BJ (cell line): ENCODE data around the gene CLASP1. TPM values are rescaled to one million over a fixed set of nuclear protein-coding genes. Genes with fewer than 3 reads are reported as not detected.

Source experiments
- CTCF ChIA-PET: fragments of 350-600 bp; formaldehyde crosslinking; extraction: SDS; loops from one replicate; lab custom pipeline; 2021; ENCODE audit warnings: antibody characterized with exemption, inconsistent platforms; lab: Yijun Ruan, JAX
- POLR2A ChIA-PET: fragments of 300-600 bp; sonication (Branson Sonifier 250); formaldehyde crosslinking; extraction: SDS; loops from one replicate; lab custom pipeline; 2021; ENCODE audit warnings: antibody characterized with exemption; lab: Charles Lee
- DNase-seq: peaks from one replicate; pipeline ENCODE4 v3.0.0-alpha.2; 2011; ENCODE audit warnings: low read depth
- H3K27me3 ChIP-seq: 2 replicates; pipeline ENCODE4 v1.6.0; 2011; ENCODE audit warnings: low read length; ENCODE audit not compliant: control insufficient read depth, insufficient read depth
- H3K36me3 ChIP-seq: 2 replicates; pipeline ENCODE4 v1.5.1; 2011; ENCODE audit warnings: low read length; ENCODE audit not compliant: control insufficient read depth, insufficient read depth
- H3K4me3 ChIP-seq: 2 replicates; pipeline ENCODE4 v1.5.1; 2011; ENCODE audit warnings: low read depth, mild to moderate bottlenecking, control low read depth, low read length
- polyA plus RNA-seq: library from polyadenylated mRNA; depleted of rRNA; stranded (reverse); fragments of >200 nt; gene quantifications from 2 replicates; pipeline ENCODE4 v1.2.3, GENCODE V29; 2011
- TF ChIP-seq, protein P1 (sequence below): IDR thresholded peaks from 2 replicates; pipeline ENCODE4 v1.5.1; 2011; ENCODE audit warnings: low read depth, mild to moderate bottlenecking, control low read depth, inconsistent platforms, low read length, moderate library complexity; ENCODE audit not compliant: insufficient read depth

CLASP1 gene
- polyA plus RNA-seq, 1 experiment = 7.1 TPM

DNA sequence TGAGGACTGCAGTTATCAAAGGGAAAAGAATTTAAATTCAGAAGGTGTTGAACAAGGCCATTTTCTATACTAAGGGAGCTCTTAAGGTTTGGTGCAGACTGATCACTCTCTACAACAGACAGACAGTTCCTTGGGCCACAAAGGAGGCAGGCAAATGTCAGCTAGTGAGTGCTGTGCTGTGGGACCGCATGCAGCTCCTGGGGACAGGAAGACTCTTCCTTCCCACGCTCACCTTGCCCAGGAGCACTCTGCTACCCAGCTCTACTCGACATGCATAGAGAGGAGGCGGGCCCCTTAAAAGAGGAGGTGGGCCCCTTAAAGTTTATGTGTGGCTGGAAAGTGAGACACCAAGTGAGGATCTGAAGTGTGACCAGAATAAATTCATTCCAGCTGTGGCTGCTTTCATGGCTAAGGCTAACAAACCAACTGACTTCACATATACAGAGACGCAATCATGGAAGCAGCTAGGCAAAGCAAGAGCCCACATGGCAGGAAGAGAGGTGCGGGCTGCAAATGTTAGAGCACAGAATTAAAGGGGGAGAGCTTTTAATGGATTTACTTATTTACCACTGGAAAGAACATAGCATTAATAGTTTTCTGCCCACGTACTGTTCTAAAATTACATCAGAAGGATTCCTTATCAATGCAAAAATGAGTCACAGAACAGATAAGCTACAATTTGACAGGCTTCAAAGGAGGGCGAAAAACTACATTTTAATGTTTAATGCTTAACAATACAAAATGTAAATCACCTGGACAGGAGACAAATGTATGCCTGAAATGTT lies 220.0 kb downstream of the CLASP1 start:
- Histone ChIP-seq H3K4me3 (no peak overlapping the region), H3K36me3 (peaks cover 3% of the 10 kb centered on the region), H3K27me3 (no peaks in the 10 kb centered on the region)
- DNase-seq = peak; percentile 22
- TF ChIP-seq, protein P1, sequence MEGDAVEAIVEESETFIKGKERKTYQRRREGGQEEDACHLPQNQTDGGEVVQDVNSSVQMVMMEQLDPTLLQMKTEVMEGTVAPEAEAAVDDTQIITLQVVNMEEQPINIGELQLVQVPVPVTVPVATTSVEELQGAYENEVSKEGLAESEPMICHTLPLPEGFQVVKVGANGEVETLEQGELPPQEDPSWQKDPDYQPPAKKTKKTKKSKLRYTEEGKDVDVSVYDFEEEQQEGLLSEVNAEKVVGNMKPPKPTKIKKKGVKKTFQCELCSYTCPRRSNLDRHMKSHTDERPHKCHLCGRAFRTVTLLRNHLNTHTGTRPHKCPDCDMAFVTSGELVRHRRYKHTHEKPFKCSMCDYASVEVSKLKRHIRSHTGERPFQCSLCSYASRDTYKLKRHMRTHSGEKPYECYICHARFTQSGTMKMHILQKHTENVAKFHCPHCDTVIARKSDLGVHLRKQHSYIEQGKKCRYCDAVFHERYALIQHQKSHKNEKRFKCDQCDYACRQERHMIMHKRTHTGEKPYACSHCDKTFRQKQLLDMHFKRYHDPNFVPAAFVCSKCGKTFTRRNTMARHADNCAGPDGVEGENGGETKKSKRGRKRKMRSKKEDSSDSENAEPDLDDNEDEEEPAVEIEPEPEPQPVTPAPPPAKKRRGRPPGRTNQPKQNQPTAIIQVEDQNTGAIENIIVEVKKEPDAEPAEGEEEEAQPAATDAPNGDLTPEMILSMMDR = no peak
- POLR2A ChIA-PET = no interaction called here
- CTCF ChIA-PET = interaction anchor here (0.8 to 1.8 kb wide), 4 partner anchors 9 to 27 kb away, joined by 3 to 6 read pairs (median 4); no protein-coding TSS in a partner anchor

DNA sequence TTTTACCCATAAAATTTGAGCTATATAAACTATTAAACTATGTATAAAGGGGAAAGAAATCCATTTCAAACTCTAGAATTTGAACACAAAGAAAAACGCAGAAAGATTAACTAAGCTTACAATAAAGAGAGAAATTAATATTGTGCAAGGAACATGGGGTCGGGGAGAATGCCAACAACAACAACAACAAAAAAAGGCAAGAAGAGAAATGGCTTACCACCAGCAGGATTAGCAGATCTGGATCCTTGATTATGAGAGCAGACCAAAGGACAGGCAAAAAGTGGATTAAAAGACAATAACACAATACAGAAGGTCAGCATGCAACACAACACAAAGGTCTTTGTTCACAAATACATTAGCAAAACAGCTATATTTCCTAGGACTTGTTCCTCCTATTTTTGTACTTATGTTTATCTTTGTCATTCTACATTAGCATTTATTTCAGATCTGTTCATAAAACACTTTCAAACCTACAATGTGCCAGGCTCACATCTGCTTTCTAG lies 222.0 kb downstream of the CLASP1 start:
- no peak for DNase-seq
- peaks cover 3% of the 10 kb centered on the region for H3K36me3 ChIP-seq
- POLR2A ChIA-PET = no interaction called here
- CTCF ChIA-PET = no interaction called here
- H3K4me3 ChIP-seq = no peak overlapping the region
- TF ChIP-seq, protein P1 = no peak
- H3K27me3 ChIP-seq = no peaks in the 10 kb centered on the region

DNA sequence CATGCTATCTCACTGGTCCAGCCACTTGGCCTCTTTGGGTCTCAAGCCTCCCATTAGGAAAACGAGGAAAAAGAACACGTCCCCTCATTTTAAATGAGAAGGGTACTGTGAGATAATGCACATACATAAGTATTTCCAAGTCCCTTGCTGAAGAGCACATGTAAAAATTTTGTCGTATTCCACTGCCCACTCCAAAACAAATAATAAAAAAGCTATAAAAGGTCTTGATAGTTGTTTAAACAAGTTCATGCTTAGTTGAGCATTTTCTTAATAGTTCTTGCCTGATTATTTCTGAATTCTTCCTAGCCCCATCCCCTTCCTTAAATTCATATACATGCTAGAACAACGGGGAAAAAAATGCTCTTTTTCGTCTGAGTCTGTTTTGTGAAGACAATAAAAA lies 228.8 kb downstream of the CLASP1 start:
- no peak for DNase-seq
- POLR2A ChIA-PET = no interaction called here
- CTCF ChIA-PET = interaction anchor here (0.6 to 1.3 kb wide), 3 partner anchors 9 to 271 kb away, joined by 3 to 6 read pairs (median 5); no protein-coding TSS in a partner anchor
- Histone ChIP-seq H3K36me3 (peaks cover 6% of the 10 kb centered on the region), H3K4me3 (no peak overlapping the region), H3K27me3 (no peaks in the 10 kb centered on the region)
- TF ChIP-seq, protein P1 = no peak

DNA sequence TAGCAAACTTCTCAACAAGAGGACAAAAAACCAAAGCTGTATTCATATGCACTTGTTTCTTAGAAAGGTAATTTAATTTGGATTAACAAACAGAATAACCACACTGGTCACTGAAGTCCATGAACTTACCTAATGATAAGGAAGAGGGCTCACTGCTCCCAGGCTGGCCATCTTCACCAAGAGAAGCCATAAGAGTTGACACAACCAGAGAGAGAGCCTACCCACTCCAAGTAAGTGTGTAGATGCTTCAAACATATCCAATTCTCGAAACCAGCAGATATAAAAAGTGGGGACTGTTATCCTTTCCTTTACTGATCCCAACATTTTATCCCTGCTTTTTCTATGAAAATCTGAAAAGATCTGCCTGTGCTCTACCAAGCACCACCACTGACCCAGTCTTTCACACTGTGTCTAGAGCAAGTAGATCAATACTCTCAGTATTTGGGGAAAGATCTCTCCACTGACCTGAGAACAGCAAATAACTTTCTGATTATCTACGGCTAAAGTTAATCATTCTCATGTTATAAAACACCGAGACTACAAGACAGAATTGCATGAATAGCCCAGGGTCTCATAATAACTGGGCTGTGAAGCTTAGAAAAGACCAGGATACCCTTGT lies 230.1 kb downstream of the CLASP1 start:
- no peak for DNase-seq
- TF ChIP-seq, protein P1 = no peak
- Histone ChIP-seq H3K36me3 (peaks cover 6% of the 10 kb centered on the region), H3K27me3 (no peaks in the 10 kb centered on the region), H3K4me3 (no peak overlapping the region)
- ChIA-PET CTCF (no interaction called here), POLR2A (no interaction called here)

DNA sequence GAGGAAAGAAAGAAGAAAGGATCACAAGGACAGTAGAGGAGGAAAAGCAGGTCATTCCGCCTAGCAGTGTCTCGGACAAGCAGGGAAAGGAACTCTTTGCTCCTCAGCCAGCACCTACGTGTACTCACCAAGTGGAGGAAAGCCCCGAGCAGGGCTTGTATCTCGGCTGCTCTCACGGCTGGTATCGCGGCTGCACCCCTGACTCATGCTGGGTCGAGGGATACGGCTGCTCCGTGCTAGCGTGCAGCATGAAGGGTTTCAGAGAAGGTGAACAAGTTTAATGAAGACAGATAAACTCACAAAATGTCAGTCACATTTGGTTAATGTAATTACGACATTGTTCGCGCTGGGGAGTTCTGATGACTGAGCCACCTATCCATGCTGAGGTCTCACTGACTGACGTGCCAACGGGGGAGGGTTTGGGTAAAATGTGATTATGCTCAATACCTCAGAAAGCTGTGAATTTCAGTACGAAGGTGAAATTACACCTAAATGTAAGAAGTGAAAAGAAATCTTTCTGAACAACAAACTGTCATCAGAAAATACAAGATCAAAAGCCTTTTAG lies 230.7 kb downstream of the CLASP1 start:
- peaks cover 7% of the 10 kb centered on the region for H3K36me3 ChIP-seq
- no peaks in the 10 kb centered on the region for H3K27me3 ChIP-seq
- ChIA-PET CTCF (no interaction called here), POLR2A (no interaction called here)
- no peak for DNase-seq
- TF ChIP-seq, protein P1 = no peak
- H3K4me3 ChIP-seq = no peak overlapping the region
